Measurements from ENCODE around the gene ATP2A1.
"Not testable (repeated sequence)": the region's sequence is repeated elsewhere in the genome, so short reads cannot be mapped to it uniquely, and the experiment has no call there.

Gene ATP2A1

DNA sequence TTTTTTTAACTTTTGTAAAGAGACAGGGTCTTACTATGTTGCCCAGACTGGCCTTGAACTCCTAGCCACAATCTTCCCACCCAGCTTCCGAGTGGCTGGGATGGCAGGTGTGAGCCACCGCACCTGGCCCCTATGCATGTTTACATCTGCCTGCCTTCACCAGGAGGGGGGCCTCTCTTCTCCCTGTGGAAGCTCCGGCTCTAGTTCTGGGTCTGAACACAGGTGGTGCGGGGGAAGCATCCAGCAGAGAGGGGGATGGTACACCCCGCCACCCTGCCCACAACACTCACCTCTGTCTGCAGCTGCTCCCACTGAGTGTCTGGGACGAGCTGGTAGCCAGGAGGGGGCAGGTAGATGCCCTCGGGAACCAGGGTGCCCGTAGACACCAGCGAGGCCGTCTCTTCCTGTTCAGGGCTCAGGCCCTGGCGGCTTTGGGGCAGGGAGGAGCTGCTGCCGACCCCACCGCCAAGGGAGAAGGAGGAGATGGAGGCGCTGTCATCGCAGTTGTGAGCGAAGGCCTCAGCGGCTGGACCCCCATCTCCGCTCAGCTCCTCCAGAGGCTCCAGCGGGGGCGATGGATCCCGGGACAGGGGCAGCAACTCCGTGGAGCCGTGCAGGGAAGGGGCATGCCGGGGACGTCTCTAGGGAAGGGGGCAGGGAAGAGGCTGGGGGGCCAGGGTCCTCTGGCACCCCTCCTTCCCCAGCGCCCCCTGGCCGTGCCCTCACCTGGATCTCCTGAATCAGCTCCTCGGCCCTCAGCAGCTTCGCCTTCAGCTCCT is 35.8 kb downstream of the ATP2A1 start:
- no peak for DNase-seq

DNA sequence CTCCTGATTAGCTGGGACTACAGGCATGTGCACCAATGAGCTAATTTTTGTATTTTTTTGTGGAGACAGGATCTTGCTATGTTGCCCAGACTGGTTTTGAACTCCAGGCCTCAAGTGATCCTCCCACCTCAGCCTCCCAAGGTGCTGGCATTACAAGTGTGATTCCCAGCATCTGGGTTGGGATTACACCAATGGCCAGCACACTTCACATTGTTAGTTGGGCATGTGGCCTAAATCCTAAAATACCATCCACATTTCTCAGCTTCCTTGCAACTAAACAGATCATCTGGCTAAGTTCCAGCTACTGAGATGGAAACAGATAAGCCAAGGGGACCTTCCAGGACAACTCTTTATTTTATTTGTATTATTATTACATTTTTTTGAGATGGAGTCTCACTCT is 36.9 kb downstream of the ATP2A1 start:
- DNase-seq, result no peak

GRCh38 chr16:28917095-28917494 is 38.8 kb downstream of the ATP2A1 start:
- DNase-seq, result no peak

DNA sequence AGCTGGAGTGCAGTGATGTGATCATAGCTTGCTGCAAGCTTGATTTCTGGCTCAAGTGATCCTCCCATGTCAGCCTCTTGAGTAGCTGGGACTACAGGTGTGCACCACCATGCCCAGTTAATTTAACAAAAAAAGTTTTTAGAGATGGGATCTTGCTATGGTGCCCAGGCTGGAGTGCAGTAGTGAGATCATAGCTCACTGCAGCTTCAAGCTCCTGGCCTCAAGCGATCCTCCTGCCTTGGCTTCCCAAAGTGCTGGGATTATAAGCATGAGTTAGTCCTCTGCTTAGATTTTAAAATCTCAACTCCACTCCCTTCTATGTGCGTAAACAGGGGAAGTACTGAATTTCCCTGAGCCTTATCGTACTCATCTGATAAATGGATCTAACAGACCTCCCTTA is 40.4 kb downstream of the ATP2A1 start:
- no peak for DNase-seq

GRCh38 chr16:28923231-28923587 is 44.9 kb downstream of the ATP2A1 start:
- no peak for DNase-seq

DNA sequence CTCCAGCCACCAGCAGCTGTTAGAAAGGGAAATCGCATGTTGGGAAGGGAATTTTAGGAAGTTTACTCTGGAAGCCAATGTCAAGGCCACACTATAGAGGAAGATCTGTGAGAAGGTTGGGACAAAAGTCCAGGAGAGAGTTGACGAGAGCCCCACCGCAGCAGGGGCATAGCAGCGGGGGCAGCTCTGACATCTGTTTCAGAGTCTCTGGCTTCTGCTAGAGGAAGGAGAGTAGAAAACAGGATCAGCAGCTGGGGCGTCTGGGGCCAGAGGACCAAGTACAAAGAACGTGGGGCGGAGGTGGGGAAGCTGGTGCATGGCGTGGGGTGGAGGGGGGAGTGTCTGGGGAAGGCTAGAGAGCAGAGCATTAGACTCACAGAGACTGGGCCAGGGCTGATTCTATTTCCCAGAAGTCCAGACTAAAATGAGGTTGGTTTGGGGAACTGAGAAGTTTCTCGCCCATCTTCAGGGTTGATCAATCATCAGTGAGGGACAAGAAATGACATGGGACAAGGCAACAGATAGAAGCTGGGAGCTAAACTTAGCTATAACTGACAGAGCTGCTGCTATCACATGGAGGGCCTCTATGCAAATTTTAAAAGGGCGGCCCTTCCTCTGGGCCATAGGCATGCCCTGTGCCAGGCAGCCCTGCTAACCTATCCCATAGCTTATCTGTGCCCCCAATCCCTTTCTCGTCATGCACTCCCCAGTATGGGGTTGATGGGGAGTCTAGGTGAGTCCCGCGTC is 45.5 kb downstream of the ATP2A1 start:
- no peak for DNase-seq

DNA sequence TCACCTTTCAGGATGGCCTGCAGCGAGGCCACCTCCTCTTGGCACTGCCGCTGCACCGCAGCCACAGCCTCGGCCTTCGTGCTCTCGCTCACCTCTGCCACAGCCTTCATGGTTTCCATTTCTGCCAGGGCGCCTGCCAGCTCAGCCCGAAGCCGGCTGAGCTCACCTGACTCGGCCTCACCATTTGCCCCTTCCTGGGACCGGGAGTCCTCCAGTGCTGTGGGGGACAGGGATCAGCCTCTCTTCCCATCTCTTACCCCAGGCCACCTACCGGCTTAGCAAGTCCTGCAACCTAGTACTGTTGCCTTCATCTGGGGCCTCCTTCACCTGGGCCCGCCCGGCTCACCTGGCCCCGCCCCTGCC is 46.1 kb downstream of the ATP2A1 start:
- DNase-seq, result no peak

DNA sequence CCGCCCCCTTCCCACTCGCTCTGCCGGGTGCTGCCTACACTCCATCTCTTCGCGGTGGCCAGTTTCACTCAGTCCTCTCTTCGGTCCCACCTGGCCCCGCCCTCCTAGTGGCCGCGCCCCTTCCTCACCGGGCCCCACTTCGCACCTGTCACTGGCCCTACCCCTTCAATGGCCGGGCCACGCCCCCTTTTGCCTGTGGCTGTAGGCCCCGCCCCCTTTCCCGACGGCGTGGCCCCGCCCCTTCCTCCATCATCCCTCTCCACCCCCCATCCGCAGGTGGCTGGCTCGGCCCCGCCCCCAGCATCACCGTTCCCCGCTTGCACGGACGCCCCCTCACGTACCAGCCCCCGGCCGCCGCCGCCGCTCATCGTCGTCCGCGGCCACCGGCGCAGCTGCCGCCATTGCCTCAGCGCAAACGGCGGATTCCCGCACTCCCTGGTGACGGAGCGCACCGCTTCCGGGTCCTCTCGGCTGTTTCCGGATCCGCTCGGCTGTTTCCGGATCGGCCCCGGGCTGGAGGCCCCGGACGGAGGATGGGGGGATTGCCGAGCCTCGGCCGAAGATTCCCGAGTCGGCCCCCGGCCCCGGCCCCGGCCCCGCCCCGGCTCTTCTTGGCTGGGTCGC is 46.6 kb downstream of the ATP2A1 start, which contains the start of gene RABEP2:
RABEP2 (minus strand) TSS at position 477 of the 624 bp plus-strand sequence; CDS start at position 402, 75 bp downstream.
- peak; percentile 96 for DNase-seq

GRCh38 chr16:28925386-28926228 is 47.3 kb downstream of the ATP2A1 start:
- peak; percentile 85 for DNase-seq

DNA sequence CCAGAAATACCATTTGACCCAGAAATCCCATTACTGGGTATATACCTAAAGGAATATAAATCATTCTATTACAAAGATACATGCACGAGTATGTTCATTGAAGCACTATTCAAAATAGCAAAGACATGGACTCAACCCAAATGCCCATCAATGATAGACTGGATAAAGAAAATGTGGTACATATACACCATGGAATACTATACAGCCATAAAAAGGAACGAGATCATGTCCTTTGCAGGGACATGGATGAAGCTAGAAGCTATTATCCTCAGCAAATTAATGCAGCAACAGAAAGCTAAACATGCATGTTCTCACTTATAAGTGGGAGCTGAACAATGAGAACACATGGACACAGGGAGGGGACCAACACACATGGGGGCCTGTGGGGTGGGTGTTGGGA is 48.0 kb downstream of the ATP2A1 start:
- DNase-seq, result not testable (repeated sequence)

DNA sequence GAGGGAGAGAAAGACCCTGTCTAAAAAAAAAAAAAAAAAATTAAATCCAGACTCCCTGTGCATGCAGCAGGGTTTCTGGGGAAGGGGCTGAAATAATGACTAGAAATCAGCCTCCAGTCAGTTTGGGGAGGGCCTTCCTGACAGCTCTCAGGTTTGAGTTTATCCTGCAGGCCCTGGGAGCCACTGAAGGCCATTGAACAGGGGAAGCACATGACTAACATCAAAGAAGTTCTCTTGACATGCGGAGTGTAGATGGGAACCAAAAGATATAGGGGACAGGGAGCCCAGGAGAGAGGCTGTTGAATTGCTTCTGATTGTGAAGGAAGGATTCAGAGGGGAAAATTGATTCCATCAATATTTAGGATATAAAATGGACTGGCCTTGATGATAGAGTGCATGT is 49.5 kb downstream of the ATP2A1 start:
- no peak for DNase-seq

- DNase-seq, result no peak
These were observed 51.9 kb downstream of the ATP2A1 start for GRCh38 chr16:28930203-28930602.

GRCh38 chr16:28930652-28931051 is 52.4 kb downstream of the ATP2A1 start:
- no peak for DNase-seq

DNA sequence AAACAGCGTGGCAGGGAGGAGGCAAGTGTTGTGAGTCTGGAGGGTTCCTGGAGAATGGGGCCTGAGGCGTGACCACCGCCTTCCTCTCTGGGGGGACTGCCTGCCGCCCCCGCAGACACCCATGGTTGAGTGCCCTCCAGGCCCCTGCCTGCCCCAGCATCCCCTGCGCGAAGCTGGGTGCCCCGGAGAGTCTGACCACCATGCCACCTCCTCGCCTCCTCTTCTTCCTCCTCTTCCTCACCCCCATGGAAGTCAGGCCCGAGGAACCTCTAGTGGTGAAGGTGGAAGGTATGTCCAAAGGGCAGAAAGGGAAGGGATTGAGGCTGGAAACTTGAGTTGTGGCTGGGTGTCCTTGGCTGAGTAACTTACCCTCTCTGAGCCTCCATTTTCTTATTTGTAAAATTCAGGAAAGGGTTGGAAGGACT is 53.5 kb downstream of the ATP2A1 start, which contains the start of gene CD19:
CD19 (plus strand) TSS at position 171 of the 425 bp plus-strand sequence; CDS start at position 201, 30 bp downstream.
- no peak for DNase-seq

- DNase-seq, result no peak
These were observed 54.3 kb downstream of the ATP2A1 start for GRCh38 chr16:28932339-28933141.

GRCh38 chr16:28933171-28933570 is 54.9 kb downstream of the ATP2A1 start:
- DNase-seq, result no peak

- DNase-seq, result no peak
These were observed 57.1 kb downstream of the ATP2A1 start for GRCh38 chr16:28935346-28935745.

GRCh38 chr16:28935924-28936783 is 57.9 kb downstream of the ATP2A1 start:
- DNase-seq, result peak; percentile 83

DNA sequence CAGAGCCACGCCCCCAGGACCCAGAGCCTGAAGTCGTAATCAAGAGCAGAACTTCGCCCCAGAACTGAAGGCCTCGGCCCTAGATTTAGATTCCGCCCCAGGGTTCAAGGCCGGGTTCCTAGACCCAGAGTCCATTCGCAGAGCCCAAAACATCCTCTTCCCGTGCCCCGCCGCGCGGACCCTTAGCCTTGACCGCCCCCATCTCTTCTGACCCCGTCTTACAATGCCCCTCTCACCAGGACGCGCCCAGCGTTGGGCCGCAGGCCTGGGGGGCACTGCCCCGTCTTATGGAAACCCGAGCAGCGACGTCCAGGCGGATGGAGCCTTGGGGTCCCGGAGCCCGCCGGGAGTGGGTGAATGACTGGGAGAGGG is 58.5 kb downstream of the ATP2A1 start:
- no peak for DNase-seq

GRCh38 chr16:28937222-28937876 is 59.1 kb downstream of the ATP2A1 start:
- no peak for DNase-seq

Data from stimulated activated CD4-positive, alpha-beta T cell treated with anti-CD3 and anti-CD28 coated beads, Interleukin-4, amount 100 ng/mL, for 24 hours (primary cell).